GM23338 (cell line): ENCODE measurements around the gene MLLT1. TPM values are rescaled to one million over a fixed set of nuclear protein-coding genes. Genes with fewer than 3 reads are reported as not detected.

ENCODE experiments used
- ATAC-seq: fragments of 200-7000 bp; cut with Tn5 transposase; 3 replicates; pipeline ENCODE4 v1.9.1; 2020
- DNase-seq: peaks from one replicate; pipeline ENCODE4 v3.0.0-alpha.2; 2015; ENCODE audit warnings: low spot score
- H2AFZ ChIP-seq: fragments of 200-600 bp; sonication (generic); 2 replicates; pipeline ENCODE4 v1.8.0; 2016; ENCODE audit warnings: antibody characterized with exemption, mild to moderate bottlenecking, moderate library complexity
- H3F3A ChIP-seq: fragments of 200-600 bp; sonication (generic); replicated peaks from 2 replicates; pipeline ENCODE4 v1.8.0; 2017; ENCODE audit warnings: antibody characterized with exemption, mixed run types, low read depth
- H3K27ac ChIP-seq: fragments of 200-600 bp; sonication (generic); 2 replicates; pipeline ENCODE4 v1.6.1; 2016; ENCODE audit warnings: low read depth
- H3K27me3 ChIP-seq: fragments of 200-600 bp; sonication (generic); 2 replicates; pipeline ENCODE4 v1.8.0; 2016; ENCODE audit warnings: mild to moderate bottlenecking, mixed run types, moderate library complexity; ENCODE audit not compliant: insufficient read depth
- H3K36me3 ChIP-seq: fragments of 200-600 bp; sonication (generic); 2 replicates; pipeline ENCODE4 v1.8.0; 2016; ENCODE audit warnings: mild to moderate bottlenecking; ENCODE audit not compliant: insufficient read depth
- H3K4me1 ChIP-seq: fragments of 200-600 bp; sonication (generic); 2 replicates; pipeline ENCODE4 v1.8.0; 2016; ENCODE audit warnings: mild to moderate bottlenecking, moderate library complexity; ENCODE audit not compliant: insufficient read depth
- H3K4me2 ChIP-seq: fragments of 200-600 bp; sonication (generic); 2 replicates; pipeline ENCODE4 v1.7.1; 2017; ENCODE audit warnings: mixed run types
- H3K4me3 ChIP-seq: fragments of 200-600 bp; sonication (generic); 2 replicates; pipeline ENCODE4 v1.6.1; 2016; ENCODE audit warnings: mixed run types
- H3K79me2 ChIP-seq: fragments of 200-600 bp; sonication (generic); replicated peaks from 2 replicates; pipeline ENCODE4 v1.8.0; 2017; ENCODE audit warnings: mild to moderate bottlenecking; ENCODE audit not compliant: insufficient read depth
- H3K9me2 ChIP-seq: fragments of 200-600 bp; sonication (generic); 2 replicates; pipeline ENCODE4 v1.8.0; 2017; ENCODE audit not compliant: insufficient read depth
- H4K20me1 ChIP-seq: fragments of 200-600 bp; sonication (generic); replicated peaks from 2 replicates; pipeline ENCODE4 v1.8.0; 2017; ENCODE audit warnings: mild to moderate bottlenecking; ENCODE audit not compliant: insufficient read depth
- H3K27ac Mint-ChIP-seq: 2 replicates; pipeline ENCODE4 v1.8.0; 2020; ENCODE audit warnings: inconsistent platforms, mild to moderate bottlenecking, moderate library complexity, mixed read lengths
- H3K27me3 Mint-ChIP-seq: 3 replicates; pipeline ENCODE4 v1.8.0; 2022; ENCODE audit warnings: low read depth, mild to moderate bottlenecking, moderate library complexity, mixed read lengths, inconsistent platforms; ENCODE audit not compliant: insufficient read depth, poor library complexity
- H3K36me3 Mint-ChIP-seq: 3 replicates; pipeline ENCODE4 v1.8.0; 2021; ENCODE audit warnings: low read depth, mild to moderate bottlenecking, inconsistent platforms, moderate library complexity, mixed read lengths
- H3K4me1 Mint-ChIP-seq: 3 replicates; pipeline ENCODE4 v1.8.0; 2020; ENCODE audit warnings: mild to moderate bottlenecking, inconsistent platforms, mixed read lengths
- H3K4me3 Mint-ChIP-seq: 3 replicates; pipeline ENCODE4 v1.8.0; 2021; ENCODE audit warnings: moderate library complexity, mild to moderate bottlenecking, inconsistent platforms, mixed read lengths
- H3K9me3 Mint-ChIP-seq: 3 replicates; pipeline ENCODE4 v1.8.0; 2020; ENCODE audit warnings: moderate library complexity, mild to moderate bottlenecking, inconsistent platforms, mixed read lengths
- ZNF462 ChIP-seq: fragments of 250-450 bp; sonication (Bioruptor Pico); IDR thresholded peaks from 2 replicates; pipeline ENCODE4 v1.5.0; 2020; ENCODE audit warnings: mild to moderate bottlenecking, moderate library complexity
- polyA plus RNA-seq: library from polyadenylated mRNA; unstranded; fragments of >200 nt; fragmentation: Nextera tagmentation; extraction: Ambion mirVana; gene quantifications from 2 replicates; pipeline ENCODE4 v1.2.1, GENCODE V29; 2016
- total RNA-seq: library from RNA; depleted of rRNA; stranded (reverse); fragments of >200 nt; shearing (Covaris generic); gene quantifications from 2 replicates; pipeline ENCODE4 v1.2.3, GENCODE V29; 2014
- TF ChIP-seq, protein P1 (sequence below), 2 experiments: fragments of 200-600 bp in 1 of 2; sonication (generic) in 1 of 2; conservative IDR thresholded peaks; 2 replicates each; pipeline versions ENCODE4 v1.5.1 to v1.6.1; 2016 to 2017; ENCODE audit warnings: antibody characterized with exemption in 2 of 2, low read depth in 2 of 2, mild to moderate bottlenecking in 2 of 2, moderate library complexity in 1 of 2

Gene MLLT1
- total and polyA plus RNA-seq, 2 experiments from 2014 or later, result 17.8 to 23.4 TPM

DNA sequence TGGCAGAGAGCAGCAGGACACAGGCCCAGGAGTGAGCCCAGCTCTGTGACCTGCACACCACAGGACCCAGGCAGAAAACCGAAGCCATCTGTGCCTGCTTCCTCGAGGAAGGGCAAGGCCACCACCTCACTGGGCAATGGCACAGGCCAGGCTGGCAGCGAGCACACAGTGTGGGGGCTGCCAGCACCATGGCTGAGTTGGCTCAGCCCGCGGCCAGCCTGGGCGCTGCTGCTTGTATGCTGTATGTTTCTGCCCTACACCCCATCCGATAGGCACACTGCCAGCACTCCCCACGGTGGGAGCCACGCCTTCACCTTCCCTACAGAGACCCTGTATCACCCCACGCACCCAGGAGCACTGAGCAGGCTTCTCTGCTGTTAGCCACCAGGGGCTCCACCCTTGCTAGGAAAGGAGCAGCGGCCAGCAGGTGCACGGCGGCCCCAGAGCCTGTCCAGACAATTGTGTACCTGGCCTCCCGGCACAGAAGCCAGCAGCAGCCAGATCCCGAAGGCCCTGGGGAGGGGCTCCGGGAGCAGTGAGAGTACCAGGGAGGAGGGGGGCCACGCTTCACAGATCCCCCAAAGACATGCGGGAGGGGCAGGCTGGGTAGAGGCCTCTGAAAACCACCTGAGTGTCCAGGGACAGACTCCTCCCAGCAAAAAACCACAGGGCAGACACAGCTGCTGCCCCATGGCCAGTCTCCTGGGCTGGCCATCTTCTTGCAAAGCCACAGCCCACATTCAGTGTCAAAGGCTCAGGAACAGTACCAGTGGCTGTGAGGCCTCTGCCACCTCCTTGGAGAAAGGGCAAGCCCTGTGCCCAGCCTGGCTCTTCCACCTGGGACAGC is 56.1 kb downstream of the MLLT1 start:
- Histone ChIP-seq H4K20me1 (peaks cover 6% of the 10 kb centered on the region), H3K79me2 (peaks cover 16% of the 10 kb centered on the region; the same call in 1 of the 2 replicates), H3K4me2 (no peak overlapping the region), H3F3A (no peaks in the 10 kb centered on the region), H2AFZ (no peak overlapping the region), H3K4me3 (no peak overlapping the region), H3K27ac (no peak overlapping the region), H3K27me3 (no peaks in the 10 kb centered on the region), H3K9me2 (no peaks in the 10 kb centered on the region), H3K4me1 (no peaks in the 10 kb centered on the region), H3K36me3 (no peaks in the 10 kb centered on the region; the same call in 1 of the 2 replicates)
- no peak for DNase-seq
- ATAC-seq, result peak; percentile 10; the same call in 1 of the 3 replicates
- Mint-ChIP-seq H3K9me3 (no peaks in the 10 kb centered on the region), H3K27ac (no peak overlapping the region; the same call in 1 of the 2 replicates), H3K4me3 (no peak overlapping the region), H3K27me3 (peaks cover 9% of the 10 kb centered on the region), H3K36me3 (peaks cover 14% of the 10 kb centered on the region), H3K4me1 (peaks cover 4% of the 10 kb centered on the region)
- TF ChIP-seq, protein P1, sequence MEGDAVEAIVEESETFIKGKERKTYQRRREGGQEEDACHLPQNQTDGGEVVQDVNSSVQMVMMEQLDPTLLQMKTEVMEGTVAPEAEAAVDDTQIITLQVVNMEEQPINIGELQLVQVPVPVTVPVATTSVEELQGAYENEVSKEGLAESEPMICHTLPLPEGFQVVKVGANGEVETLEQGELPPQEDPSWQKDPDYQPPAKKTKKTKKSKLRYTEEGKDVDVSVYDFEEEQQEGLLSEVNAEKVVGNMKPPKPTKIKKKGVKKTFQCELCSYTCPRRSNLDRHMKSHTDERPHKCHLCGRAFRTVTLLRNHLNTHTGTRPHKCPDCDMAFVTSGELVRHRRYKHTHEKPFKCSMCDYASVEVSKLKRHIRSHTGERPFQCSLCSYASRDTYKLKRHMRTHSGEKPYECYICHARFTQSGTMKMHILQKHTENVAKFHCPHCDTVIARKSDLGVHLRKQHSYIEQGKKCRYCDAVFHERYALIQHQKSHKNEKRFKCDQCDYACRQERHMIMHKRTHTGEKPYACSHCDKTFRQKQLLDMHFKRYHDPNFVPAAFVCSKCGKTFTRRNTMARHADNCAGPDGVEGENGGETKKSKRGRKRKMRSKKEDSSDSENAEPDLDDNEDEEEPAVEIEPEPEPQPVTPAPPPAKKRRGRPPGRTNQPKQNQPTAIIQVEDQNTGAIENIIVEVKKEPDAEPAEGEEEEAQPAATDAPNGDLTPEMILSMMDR (conservative IDR thresholded peaks at IDR 0.05; ENCODE audit: low read depth in 2 of 2), result 0 out of 4 replicates have a peak, but pooled peaks of 1 of the 2 experiments have one; percentile 4
- no peak for TF ChIP-seq ZNF462 (CRISPR knock-in tag)
